Activated naive CD8-positive, alpha-beta T cell treated with anti-CD3 and anti-CD28 coated beads, Interleukin-2, amount 50 U/mL, for 24 hours (primary cell): ENCODE results near the gene CEP85L.

Experiments used
- ATAC-seq: fragments of 150-1000 bp; cut with Tn5 transposase; one replicate; pipeline ENCODE4 v1.10.0; 2021
- DNase-seq: peaks from one replicate; pipeline ENCODE4 v3.0.0; 2021
- H3K27ac Mint-ChIP-seq: one replicate; pipeline ENCODE4 v1.8.0; 2021; ENCODE audit warnings: mild to moderate bottlenecking, mixed read lengths
- H3K27me3 Mint-ChIP-seq: one replicate; pipeline ENCODE4 v1.8.0; 2021; ENCODE audit warnings: mixed read lengths
- H3K36me3 Mint-ChIP-seq: one replicate; pipeline ENCODE4 v1.8.0; 2021; ENCODE audit warnings: low read depth, mixed read lengths
- H3K4me1 Mint-ChIP-seq: one replicate; pipeline ENCODE4 v1.8.0; 2021; ENCODE audit warnings: mixed read lengths
- H3K4me3 Mint-ChIP-seq: one replicate; pipeline ENCODE4 v1.8.0; 2021; ENCODE audit warnings: mild to moderate bottlenecking, moderate library complexity, mixed read lengths
- H3K9me3 Mint-ChIP-seq: one replicate; pipeline ENCODE4 v1.8.0; 2021; ENCODE audit warnings: mixed read lengths

Gene CEP85L

GRCh38 chr6:118504611-118505010 is 146.8 kb downstream of the CEP85L start:
- peaks cover 3% of the 10 kb centered on the region for H3K4me1 Mint-ChIP-seq
- ATAC-seq (no peak), DNase-seq (no peak)
- H3K9me3 Mint-ChIP-seq = no peaks in the 10 kb centered on the region
- no peaks in the 10 kb centered on the region for H3K27me3 Mint-ChIP-seq
- H3K27ac Mint-ChIP-seq = no peak overlapping the region
- H3K36me3 Mint-ChIP-seq = peaks cover 53% of the 10 kb centered on the region
- H3K4me3 Mint-ChIP-seq = no peak overlapping the region

GRCh38 chr6:118502169-118502568 is 149.2 kb downstream of the CEP85L start:
- H3K27ac Mint-ChIP-seq = no peak overlapping the region
- H3K4me1 Mint-ChIP-seq = no peaks in the 10 kb centered on the region
- no peak overlapping the region for H3K4me3 Mint-ChIP-seq
- ATAC-seq (no peak), DNase-seq (no peak)
- no peaks in the 10 kb centered on the region for H3K27me3 Mint-ChIP-seq
- H3K9me3 Mint-ChIP-seq = no peaks in the 10 kb centered on the region
- peaks cover 61% of the 10 kb centered on the region for H3K36me3 Mint-ChIP-seq

GRCh38 chr6:118501765-118502164 is 149.6 kb downstream of the CEP85L start:
- Mint-ChIP-seq H3K4me3 (no peak overlapping the region), H3K36me3 (peaks cover 64% of the 10 kb centered on the region), H3K27me3 (no peaks in the 10 kb centered on the region), H3K4me1 (no peaks in the 10 kb centered on the region), H3K9me3 (no peaks in the 10 kb centered on the region), H3K27ac (no peak overlapping the region)
- DNase-seq (no peak), ATAC-seq (no peak)

- Mint-ChIP-seq H3K27ac (no peak overlapping the region), H3K9me3 (no peaks in the 10 kb centered on the region), H3K4me1 (peaks cover under 1% of the 10 kb centered on the region), H3K4me3 (no peak overlapping the region), H3K27me3 (no peaks in the 10 kb centered on the region), H3K36me3 (peaks cover 65% of the 10 kb centered on the region)
- ATAC-seq (no peak), DNase-seq (no peak)
Measured at GRCh38 chr6:118501099-118501498, 150.3 kb downstream of the CEP85L start.

GRCh38 chr6:118500130-118501015 is 151.0 kb downstream of the CEP85L start:
- Mint-ChIP-seq H3K4me1 (peaks cover 7% of the 10 kb centered on the region), H3K27ac (no peak overlapping the region), H3K36me3 (peaks cover 67% of the 10 kb centered on the region), H3K9me3 (no peaks in the 10 kb centered on the region), H3K27me3 (no peaks in the 10 kb centered on the region), H3K4me3 (no peak overlapping the region)
- ATAC-seq = no peak
- DNase-seq = no peak

- DNase-seq (no peak), ATAC-seq (peak; percentile 68)
- Mint-ChIP-seq H3K27me3 (no peaks in the 10 kb centered on the region), H3K36me3 (peaks cover 67% of the 10 kb centered on the region), H3K4me3 (no peak overlapping the region), H3K9me3 (no peaks in the 10 kb centered on the region), H3K27ac (peak overlapping the region; percentile 78), H3K4me1 (peaks cover 12% of the 10 kb centered on the region)
Measured at GRCh38 chr6:118495485-118496280, 155.7 kb downstream of the CEP85L start.

- DNase-seq = no peak
- Mint-ChIP-seq H3K36me3 (peaks cover 75% of the 10 kb centered on the region), H3K9me3 (peaks cover 15% of the 10 kb centered on the region), H3K4me1 (peaks cover 19% of the 10 kb centered on the region), H3K27me3 (no peaks in the 10 kb centered on the region), H3K4me3 (no peak overlapping the region), H3K27ac (no peak overlapping the region)
- no peak for ATAC-seq
Measured at GRCh38 chr6:118494091-118494490, 157.3 kb downstream of the CEP85L start.

GRCh38 chr6:118489990-118490389 is 161.4 kb downstream of the CEP85L start:
- H3K4me1 Mint-ChIP-seq = peaks cover 24% of the 10 kb centered on the region
- peaks cover 80% of the 10 kb centered on the region for H3K36me3 Mint-ChIP-seq
- H3K27ac Mint-ChIP-seq = no peak overlapping the region
- peaks cover 23% of the 10 kb centered on the region for H3K9me3 Mint-ChIP-seq
- DNase-seq (no peak), ATAC-seq (peak; percentile 43)
- H3K4me3 Mint-ChIP-seq = no peak overlapping the region
- H3K27me3 Mint-ChIP-seq = no peaks in the 10 kb centered on the region

GRCh38 chr6:118488631-118489030 is 162.8 kb downstream of the CEP85L start:
- H3K27me3 Mint-ChIP-seq = no peaks in the 10 kb centered on the region
- DNase-seq = no peak
- peaks cover 73% of the 10 kb centered on the region for H3K36me3 Mint-ChIP-seq
- H3K4me3 Mint-ChIP-seq = no peak overlapping the region
- no peak overlapping the region for H3K27ac Mint-ChIP-seq
- ATAC-seq = no peak
- H3K4me1 Mint-ChIP-seq = peaks cover 20% of the 10 kb centered on the region
- H3K9me3 Mint-ChIP-seq = peaks cover 23% of the 10 kb centered on the region

GRCh38 chr6:118485601-118486550 is 165.5 kb downstream of the CEP85L start:
- H3K27ac Mint-ChIP-seq = peak overlapping the region; percentile 15

GRCh38 chr6:118476551-118476950 is 174.8 kb downstream of the CEP85L start:
- no peaks in the 10 kb centered on the region for H3K9me3 Mint-ChIP-seq
- no peak for ATAC-seq
- H3K4me3 Mint-ChIP-seq = no peak overlapping the region
- peaks cover 21% of the 10 kb centered on the region for H3K36me3 Mint-ChIP-seq
- no peak overlapping the region for H3K27ac Mint-ChIP-seq
- no peak for DNase-seq
- no peaks in the 10 kb centered on the region for H3K27me3 Mint-ChIP-seq
- H3K4me1 Mint-ChIP-seq = no peaks in the 10 kb centered on the region

More at GRCh38 chr6:118485601-118486550, 165.5 kb downstream of the CEP85L start:
- DNase-seq = no peak
- Mint-ChIP-seq H3K27me3 (no peaks in the 10 kb centered on the region), H3K4me3 (no peak overlapping the region), H3K4me1 (peaks cover 20% of the 10 kb centered on the region), H3K9me3 (peaks cover 23% of the 10 kb centered on the region), H3K36me3 (peaks cover 60% of the 10 kb centered on the region)
- peak; percentile 65 for ATAC-seq

- DNase-seq = no peak
- no peak for ATAC-seq
- Mint-ChIP-seq H3K27me3 (no peaks in the 10 kb centered on the region), H3K27ac (no peak overlapping the region), H3K9me3 (no peaks in the 10 kb centered on the region), H3K4me1 (no peaks in the 10 kb centered on the region), H3K36me3 (peaks cover 26% of the 10 kb centered on the region), H3K4me3 (no peak overlapping the region)
Measured at GRCh38 chr6:118473266-118473665, 178.1 kb downstream of the CEP85L start.

- H3K9me3 Mint-ChIP-seq = no peaks in the 10 kb centered on the region
- H3K4me1 Mint-ChIP-seq = peaks cover 13% of the 10 kb centered on the region
- ATAC-seq = no peak
- DNase-seq = no peak
- no peak overlapping the region for H3K4me3 Mint-ChIP-seq
- H3K36me3 Mint-ChIP-seq = peaks cover 49% of the 10 kb centered on the region
- no peaks in the 10 kb centered on the region for H3K27me3 Mint-ChIP-seq
- H3K27ac Mint-ChIP-seq = no peak overlapping the region
Measured at GRCh38 chr6:118469468-118469867, 181.9 kb downstream of the CEP85L start.
